Common myeloid progenitor, CD34-positive (primary cell): ENCODE results near the gene CCNG2.
"Not testable (repeated sequence)": the region's sequence is repeated elsewhere in the genome, so short reads cannot be mapped to it uniquely, and the experiment has no call there.

Experiments
- CTCF ChIA-PET: fragments of 350-600 bp; sonication (Branson Sonifier 250); formaldehyde crosslinking; loops from one replicate; lab custom pipeline; 2021; ENCODE audit warnings: antibody characterized with exemption; lab: Charles Lee
- POLR2A ChIA-PET: fragments of 350-600 bp; sonication (Branson Sonifier 250); formaldehyde crosslinking; loops from one replicate; lab custom pipeline; 2021; ENCODE audit warnings: antibody characterized with exemption; lab: Charles Lee
- DNase-seq, 3 donors: peaks; one replicate each; pipeline versions ENCODE4 v3.0.0 to v3.0.0-alpha.2; 2013
- H3K27ac ChIP-seq, 2 experiments: 1 replicate in 1 of 2; 2 replicates in 1 of 2; pipeline ENCODE4 v1.7.0; 2013; ENCODE audit warnings: inconsistent platforms in 2 of 2, low read length in 2 of 2, mild to moderate bottlenecking in 2 of 2, low read depth in 1 of 2, moderate library complexity in 1 of 2; ENCODE audit not compliant: severe bottlenecking in 2 of 2, insufficient read depth in 1 of 2, poor library complexity in 1 of 2
- H3K27me3 ChIP-seq, 5 experiments: replicated peaks in 2 of 5; 1 replicate in 3 of 5; 2 replicates in 2 of 5; pipeline versions ENCODE4 v1.6.1 to v1.7.0; 2013; ENCODE audit warnings: low read length in 4 of 5, mild to moderate bottlenecking in 2 of 5, moderate library complexity in 2 of 5, inconsistent platforms in 1 of 5; ENCODE audit not compliant: insufficient read depth in 5 of 5, control insufficient read depth in 4 of 5
- H3K36me3 ChIP-seq, 4 experiments: 1 replicate in 2 of 4; 2 replicates in 2 of 4; pipeline versions ENCODE4 v1.6.1 to v1.7.0; 2013; ENCODE audit warnings: low read length in 3 of 4, control low read depth in 1 of 4, mild to moderate bottlenecking in 1 of 4; ENCODE audit not compliant: control insufficient read depth in 4 of 4, insufficient read depth in 4 of 4
- H3K4me1 ChIP-seq, 4 experiments: 1 replicate in 3 of 4; 2 replicates in 1 of 4; pipeline versions ENCODE4 v1.6.1 to v1.7.1; 2013; ENCODE audit warnings: low read length in 3 of 4, mild to moderate bottlenecking in 3 of 4, control low read depth in 1 of 4, inconsistent platforms in 1 of 4, moderate library complexity in 1 of 4; ENCODE audit not compliant: control insufficient read depth in 4 of 4, insufficient read depth in 4 of 4; ENCODE audit errors: control extremely low read depth in 1 of 4
- H3K4me3 ChIP-seq, 7 experiments: 1 replicate in 4 of 7; 2 replicates in 3 of 7; pipeline versions ENCODE4 v1.5.1 to v1.7.0; 2013; ENCODE audit warnings: mild to moderate bottlenecking in 7 of 7, low read length in 6 of 7, moderate library complexity in 6 of 7, inconsistent platforms in 2 of 7, low read depth in 2 of 7, control low read depth in 1 of 7; ENCODE audit not compliant: insufficient read depth in 4 of 7, control insufficient read depth in 1 of 7; ENCODE audit errors: extremely low read depth in 1 of 7
- H3K9me3 ChIP-seq, 5 experiments: 1 replicate in 4 of 5; 2 replicates in 1 of 5; pipeline versions ENCODE4 v1.6.1 to v1.7.1; 2013; ENCODE audit warnings: low read length in 4 of 5, mild to moderate bottlenecking in 2 of 5, inconsistent platforms in 1 of 5, low read depth in 1 of 5, moderate library complexity in 1 of 5; ENCODE audit not compliant: control insufficient read depth in 4 of 5, insufficient read depth in 2 of 5; ENCODE audit errors: control extremely low read depth in 1 of 5
- WGBS: methylation state at CpG from one replicate; pipeline ENCODE4 v1.1.5; 2013; ENCODE audit not compliant: insufficient coverage; 5-methylcytosine and 5-hydroxymethylcytosine counted together

CCNG2 gene

GRCh38 chr4:77127837-77128621 is 29.0 kb upstream of the CCNG2 start:
- DNase-seq = no peak
- WGBS = 82% methylated on average over 9 of the region's 11 CpGs
- peaks cover 7 to 29% (median 18%) of the 10 kb centered on the region in 4 experiments for H3K4me1 ChIP-seq
- no peak overlapping the region for H3K4me3 ChIP-seq
- no peaks in the 10 kb centered on the region for H3K9me3 ChIP-seq
- no peak overlapping the region for H3K27ac ChIP-seq
- ChIA-PET CTCF (interaction anchor here (0.8 to 6.8 kb wide), 10 partner anchors 8 to 76 kb away, joined by 3 to 31 read pairs (median 6); no protein-coding TSS in a partner anchor), POLR2A (interaction anchor here (1.0 to 1.2 kb wide), 2 partner anchors 16 to 24 kb away, joined by 3 read pairs; no protein-coding TSS in a partner anchor)
- H3K36me3 ChIP-seq = no peaks in the 10 kb centered on the region
- no peaks in the 10 kb centered on the region for H3K27me3 ChIP-seq

- CTCF ChIA-PET = interaction anchor here (1.0 to 3.9 kb wide), 12 partner anchors 8 to 88 kb away, joined by 3 to 31 read pairs (median 4); no protein-coding TSS in a partner anchor
- Histone ChIP-seq H3K4me1 (peaks cover 0 to 13% (median 9%) of the 10 kb centered on the region in 4 experiments), H3K27ac (no peak overlapping the region), H3K27me3 (no peaks in the 10 kb centered on the region), H3K4me3 (no peak overlapping the region), H3K36me3 (no peaks in the 10 kb centered on the region), H3K9me3 (no peaks in the 10 kb centered on the region)
- DNase-seq = peak in 1 of 3 donors; percentile 19
- POLR2A ChIA-PET = no interaction called here
- no CpG with 5 or more reads among the region's 1 CpG for WGBS
Observed at GRCh38 chr4:77132652-77133312, 24.2 kb upstream of the CCNG2 start.

- H3K27ac ChIP-seq, POLR2A ChIA-PET, H3K36me3 ChIP-seq, H3K4me1 ChIP-seq, H3K9me3 ChIP-seq, H3K27me3 ChIP-seq: not testable (repeated sequence)
- peak overlapping the region in 1 of 7 experiments; percentile 19 for H3K4me3 ChIP-seq
- CTCF ChIA-PET = interaction anchor here (0.7 to 1.5 kb wide), 7 partner anchors 10 to 66 kb away, joined by 3 to 6 read pairs (median 3); no protein-coding TSS in a partner anchor
- DNase-seq = peak in 2 of 3 donors; percentile 45 to 61
- WGBS = no CpG with 5 or more reads among the region's 6 CpGs
Observed at GRCh38 chr4:77137448-77137847, 19.6 kb upstream of the CCNG2 start.

- no peaks in the 10 kb centered on the region for H3K36me3 ChIP-seq
- WGBS = 100% methylated on average over 4 of the region's 6 CpGs
- CTCF ChIA-PET = interaction anchor here (1.3 to 5.6 kb wide), 2 partner anchors 13 to 59 kb away, joined by 3 to 26 read pairs; no protein-coding TSS in a partner anchor
- no peak overlapping the region for H3K27ac ChIP-seq
- no peak for DNase-seq
- POLR2A ChIA-PET = no interaction called here
- H3K27me3 ChIP-seq = no peaks in the 10 kb centered on the region
- H3K9me3 ChIP-seq = no peaks in the 10 kb centered on the region
- no peak overlapping the region for H3K4me3 ChIP-seq
- H3K4me1 ChIP-seq = peaks cover 11 to 26% (median 20%) of the 10 kb centered on the region in 4 experiments
Observed at GRCh38 chr4:77141964-77142645, 14.9 kb upstream of the CCNG2 start.

GRCh38 chr4:77142646-77143028 is 14.4 kb upstream of the CCNG2 start:
- Histone ChIP-seq H3K27me3 (no peaks in the 10 kb centered on the region), H3K27ac (no peak overlapping the region), H3K4me3 (no peak overlapping the region), H3K4me1 (peaks cover 11 to 28% (median 24%) of the 10 kb centered on the region in 4 experiments), H3K36me3 (no peaks in the 10 kb centered on the region), H3K9me3 (no peaks in the 10 kb centered on the region)
- no peak for DNase-seq
- ChIA-PET POLR2A (no interaction called here), CTCF (interaction anchor here (0.6 to 5.6 kb wide), 2 partner anchors 12 to 62 kb away, joined by 3 to 26 read pairs; no protein-coding TSS in a partner anchor)
- WGBS = 94% methylated on average over 3 of the region's 4 CpGs

- POLR2A ChIA-PET = no interaction called here
- Histone ChIP-seq H3K4me3 (no peak overlapping the region), H3K4me1 (peaks cover 11 to 27% (median 25%) of the 10 kb centered on the region in 4 experiments), H3K36me3 (no peaks in the 10 kb centered on the region), H3K27ac (no peak overlapping the region), H3K9me3 (no peaks in the 10 kb centered on the region), H3K27me3 (no peaks in the 10 kb centered on the region)
- CTCF ChIA-PET = interaction anchor here (0.6 to 5.6 kb wide), 2 partner anchors 12 to 63 kb away, joined by 3 to 26 read pairs; no protein-coding TSS in a partner anchor
- no CpG with 5 or more reads among the region's 3 CpGs for WGBS
- no peak for DNase-seq
Observed at GRCh38 chr4:77143091-77143490, 13.9 kb upstream of the CCNG2 start.
